RWPE1 (cell line): ENCODE results near the gene USP1.

Experiments
- CTCF ChIA-PET: fragments of 350-600 bp; sonication (Branson Sonifier 250); formaldehyde crosslinking; extraction: SDS; loops from one replicate; lab custom pipeline; 2021; lab: Yijun Ruan, JAX
- POLR2A ChIA-PET: fragments of 400-600 bp; formaldehyde crosslinking; extraction: SDS; loops from one replicate; lab custom pipeline; 2020; ENCODE audit warnings: antibody characterized with exemption; ENCODE audit not compliant: low non-redundant PET; lab: Yijun Ruan, JAX
- DNase-seq: peaks from one replicate; pipeline ENCODE4 v3.0.0; 2012; ENCODE audit warnings: low spot score
- H3K27ac ChIP-seq: fragments of 450-650 bp; 2 replicates; pipeline ENCODE4 v1.5.1; 2017
- CTCF ChIP-seq: fragments of 450-650 bp; conservative IDR thresholded peaks from 2 replicates; pipeline ENCODE4 v1.5.1; 2017; ENCODE audit warnings: low read depth, mild to moderate bottlenecking

Gene USP1

GRCh38 chr1:62436466-62437272 lies at the start of gene USP1:
TSS of gene USP1 (plus strand) at chr1:62437049. CDS start at chr1:62439868, 2,819 bp downstream.
- ChIA-PET CTCF (interaction anchor here (0.7 to 1.9 kb wide), 3 partner anchors 72 to 261 kb away, joined by 3 to 11 read pairs (median 3); no protein-coding TSS in a partner anchor), POLR2A (interaction anchor here (0.6 to 0.9 kb wide), 3 partner anchors 13 to 1246 kb away, joined by 3 to 4 read pairs (median 3); no protein-coding TSS in a partner anchor)
- no peak for TF ChIP-seq CTCF
- DNase-seq: peak; percentile 97
- peak within 1 kb of the TSS; percentile 100 for H3K27ac ChIP-seq

GRCh38 chr1:62389531-62389930 lies 47.3 kb upstream of the USP1 start:
- ChIA-PET CTCF (interaction anchor here (0.6 to 0.8 kb wide), 3 partner anchors 15 to 49 kb away, joined by 3 to 4 read pairs (median 3); no protein-coding TSS in a partner anchor), POLR2A (no interaction called here)
- no peak overlapping the region for H3K27ac ChIP-seq
- TF ChIP-seq CTCF: no peak
- no peak for DNase-seq

GRCh38 chr1:62390071-62390470 lies 46.8 kb upstream of the USP1 start:
- no peak overlapping the region for H3K27ac ChIP-seq
- DNase-seq: no peak
- ChIA-PET CTCF (no interaction called here), POLR2A (no interaction called here)
- TF ChIP-seq CTCF: no peak

GRCh38 chr1:62391369-62391971 lies 45.4 kb upstream of the USP1 start:
- ChIA-PET POLR2A (no interaction called here), CTCF (interaction anchor here (0.6 kb wide), 1 partner anchor 1443 kb away, joined by 3 read pairs; no protein-coding TSS in a partner anchor)
- H3K27ac ChIP-seq: no peak overlapping the region
- DNase-seq: no peak
- no peak for TF ChIP-seq CTCF

GRCh38 chr1:62392951-62393350 lies 43.9 kb upstream of the USP1 start:
- no peak for TF ChIP-seq CTCF
- CTCF ChIA-PET: interaction anchor here (0.5 kb wide), 1 partner anchor 1350 kb away, joined by 3 read pairs; no protein-coding TSS in a partner anchor
- POLR2A ChIA-PET: no interaction called here
- no peak for DNase-seq
- no peak overlapping the region for H3K27ac ChIP-seq

GRCh38 chr1:62394646-62395045 lies 42.2 kb upstream of the USP1 start:
- no peak overlapping the region for H3K27ac ChIP-seq
- no peak for TF ChIP-seq CTCF
- ChIA-PET POLR2A (no interaction called here), CTCF (no interaction called here)
- DNase-seq: no peak
